ENCODE data around the gene CAMK2N2.

Gene CAMK2N2

DNA sequence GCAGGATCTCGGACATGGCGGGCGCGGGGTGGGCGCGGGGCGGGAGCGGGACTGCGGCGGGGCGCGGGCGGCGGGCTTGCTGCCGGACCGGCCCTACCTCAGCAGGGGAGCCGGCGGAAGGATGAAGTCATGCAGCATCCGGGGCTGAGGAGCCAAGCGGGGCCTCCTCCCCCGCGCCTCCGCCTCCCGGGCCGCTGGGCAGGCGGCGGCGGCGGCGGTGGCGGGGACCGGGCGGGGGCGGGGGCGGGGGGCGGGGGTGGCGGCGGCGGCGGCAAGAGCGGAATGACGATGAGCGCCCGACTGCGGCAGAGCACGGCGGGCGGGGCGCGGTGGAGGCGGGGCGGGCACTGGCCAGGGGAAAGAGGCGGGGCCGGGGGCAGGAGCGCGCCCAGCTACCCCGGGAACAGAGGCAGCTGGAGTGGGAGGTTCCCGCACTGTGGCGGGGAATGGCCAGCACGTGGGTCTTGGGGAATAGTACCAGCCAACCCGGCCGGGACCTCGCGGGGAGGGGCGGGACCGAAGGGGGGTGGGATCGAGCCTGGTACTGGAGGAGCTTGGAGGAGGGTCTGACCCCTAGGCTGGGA, at the start of gene CAMK2N2:
CAMK2N2 (minus strand) TSS at position 284 of the 584 bp plus-strand sequence; CDS start at position 16, 268 bp downstream.
- TF ChIP-seq, protein P1, sequence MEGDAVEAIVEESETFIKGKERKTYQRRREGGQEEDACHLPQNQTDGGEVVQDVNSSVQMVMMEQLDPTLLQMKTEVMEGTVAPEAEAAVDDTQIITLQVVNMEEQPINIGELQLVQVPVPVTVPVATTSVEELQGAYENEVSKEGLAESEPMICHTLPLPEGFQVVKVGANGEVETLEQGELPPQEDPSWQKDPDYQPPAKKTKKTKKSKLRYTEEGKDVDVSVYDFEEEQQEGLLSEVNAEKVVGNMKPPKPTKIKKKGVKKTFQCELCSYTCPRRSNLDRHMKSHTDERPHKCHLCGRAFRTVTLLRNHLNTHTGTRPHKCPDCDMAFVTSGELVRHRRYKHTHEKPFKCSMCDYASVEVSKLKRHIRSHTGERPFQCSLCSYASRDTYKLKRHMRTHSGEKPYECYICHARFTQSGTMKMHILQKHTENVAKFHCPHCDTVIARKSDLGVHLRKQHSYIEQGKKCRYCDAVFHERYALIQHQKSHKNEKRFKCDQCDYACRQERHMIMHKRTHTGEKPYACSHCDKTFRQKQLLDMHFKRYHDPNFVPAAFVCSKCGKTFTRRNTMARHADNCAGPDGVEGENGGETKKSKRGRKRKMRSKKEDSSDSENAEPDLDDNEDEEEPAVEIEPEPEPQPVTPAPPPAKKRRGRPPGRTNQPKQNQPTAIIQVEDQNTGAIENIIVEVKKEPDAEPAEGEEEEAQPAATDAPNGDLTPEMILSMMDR (conservative IDR thresholded peaks at IDR 0.05; ENCODE audit: low read depth, low read length): no peak
- DNase-seq (ENCODE audit: low read depth): peak; percentile 68
- peak within 1 kb of the TSS; percentile 59 for H3K4me3 ChIP-seq (ENCODE audit: low read depth, low read length)

- no peak for DNase-seq (ENCODE audit: low read depth)
- TF ChIP-seq, protein P1 (conservative IDR thresholded peaks at IDR 0.05; ENCODE audit: low read depth, low read length): peak; percentile 13
- H3K4me3 ChIP-seq (ENCODE audit: low read depth, low read length): no peak overlapping the region
Observed at GRCh38 chr3:184308744-184309143, 47.4 kb upstream of the CAMK2N2 start.

DNA sequence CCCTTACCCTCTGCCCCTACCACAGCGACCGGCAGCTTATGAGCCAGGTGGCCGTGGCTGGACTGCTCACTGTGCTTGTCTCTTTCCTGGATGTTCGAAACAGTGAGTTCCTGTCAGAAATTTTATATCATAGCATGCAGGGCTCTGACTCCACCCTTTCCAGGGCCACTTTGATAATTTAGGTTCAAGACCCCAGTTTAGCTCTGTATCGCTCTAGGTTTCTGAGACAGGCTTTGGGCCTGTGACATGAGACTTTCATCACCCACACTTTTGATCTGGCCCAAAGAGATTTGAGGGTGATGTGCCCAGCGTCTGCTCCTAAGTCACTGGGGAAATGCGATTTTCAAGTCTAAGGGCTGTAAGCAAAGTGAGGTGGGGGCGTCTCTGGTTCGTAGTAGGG, 46.6 kb upstream of the CAMK2N2 start:
- DNase-seq (ENCODE audit: low read depth): no peak
- TF ChIP-seq, protein P1 (conservative IDR thresholded peaks at IDR 0.05; ENCODE audit: low read depth, low read length): no peak
- no peak overlapping the region for H3K4me3 ChIP-seq (ENCODE audit: low read depth, low read length)

GRCh38 chr3:184306341-184306972, 45.1 kb upstream of the CAMK2N2 start:
- H3K4me3 ChIP-seq (ENCODE audit: low read depth, low read length): no peak overlapping the region
- TF ChIP-seq, protein P1 (conservative IDR thresholded peaks at IDR 0.05; ENCODE audit: low read depth, low read length): no peak
- DNase-seq (ENCODE audit: low read depth): no peak

- TF ChIP-seq, protein P1 (conservative IDR thresholded peaks at IDR 0.05; ENCODE audit: low read depth, low read length): peak; percentile 58
- no peak overlapping the region for H3K4me3 ChIP-seq (ENCODE audit: low read depth, low read length)
- DNase-seq (ENCODE audit: low read depth): peak; percentile 59
Observed at GRCh38 chr3:184305577-184305976, 44.2 kb upstream of the CAMK2N2 start.

- H3K4me3 ChIP-seq (ENCODE audit: low read depth, low read length): peak overlapping the region; percentile 93
- peak; percentile 27 for DNase-seq (ENCODE audit: low read depth)
- TF ChIP-seq, protein P1 (conservative IDR thresholded peaks at IDR 0.05; ENCODE audit: low read depth, low read length): no peak
Observed at GRCh38 chr3:184300378-184300720, 39.0 kb upstream of the CAMK2N2 start.

Measured in choroid plexus epithelial cell (primary cell).